ENCODE measurements around the gene PDIA2. TPM values are rescaled to one million over a fixed set of nuclear protein-coding genes. Genes with fewer than 3 reads are reported as not detected.

The PDIA2 gene
- total and polyA plus RNA-seq, 10 of the 15 experiments (the other 5 are each of a cell fraction or from before 2014, with no cell fraction given): 0.11 to 0.36 TPM; not detected in 8

- POLR2A ChIA-PET: interaction anchor here (0.7 to 3.5 kb wide), 12 partner anchors 10 to 402 kb away, joined by 3 to 33 read pairs (median 4); partner anchors contain the start of gene MRPL28
- Histone ChIP-seq H3K4me3 (peak within 1 kb of the TSS; percentile 81), H3K9ac (ENCODE audit: control insufficient read depth, insufficient read depth, low read length) (peak within 1 kb of the TSS; percentile 83), H2AFZ (ENCODE audit: control insufficient read depth, low read depth, low read length) (peak within 1 kb of the TSS; percentile 99), H3K36me3 (ENCODE audit: control insufficient read depth in 2 of 2, insufficient read depth in 2 of 2, low read length in 1 of 2) (no peaks in the 10 kb centered on the region), H3K4me1 (ENCODE audit: control insufficient read depth, insufficient read depth, low read length) (peaks cover 2% of the 10 kb centered on the region; the same call in 1 of the 2 replicates), H4K20me1 (ENCODE audit: control insufficient read depth, insufficient read depth) (no peaks in the 10 kb centered on the region), H3K9me3 (replicated peaks; ENCODE audit: control insufficient read depth, insufficient read depth, low read length) (no peaks in the 10 kb centered on the region), H3K79me2 (ENCODE audit: control insufficient read depth, insufficient read depth, low read length) (peaks cover 5% of the 10 kb centered on the region), H3K4me2 (ENCODE audit: control insufficient read depth, insufficient read depth) (peak within 1 kb of the TSS; percentile 99), H3K27me3 (replicated peaks in 1 of 2; ENCODE audit: control insufficient read depth in 2 of 2, insufficient read depth in 2 of 2, low read length in 1 of 2) (no peaks in the 10 kb centered on the region), H3K27ac (ENCODE audit: control insufficient read depth, insufficient read depth) (peak within 1 kb of the TSS; percentile 84)
- DNase-seq (ENCODE audit: low read depth, low spot score): peak; percentile 77
- WGBS (ENCODE audit: insufficient coverage, insufficient replicate concordance, low lambda C conversion rate, missing lambda C conversion rate): 1% methylated on average over 63 of the region's 85 CpGs
- peak; percentile 75 for FAIRE-seq
- no TSS peak for BruUV-seq (replicated peaks)
- ATAC-seq: peak; percentile 96
- SMC1A ChIA-PET (ENCODE audit: uncharacterized antibody, unreplicated experiment): interaction anchor here (0.7 to 1.5 kb wide), 9 partner anchors 15 to 118 kb away, joined by 3 to 6 read pairs (median 4); partner anchors contain the start of gene AXIN1
- RAD21 ChIA-PET (ENCODE audit: unreplicated experiment): interaction anchor here (0.7 to 2.5 kb wide), 8 partner anchors 8 to 167 kb away, joined by 3 to 28 read pairs (median 4); partner anchors contain the start of genes AXIN1 and DECR2
- CTCF ChIA-PET: interaction anchor here (0.8 to 1.8 kb wide), 9 partner anchors 9 to 157 kb away, joined by 3 to 10 read pairs (median 4); partner anchors contain the start of gene MPG
- in situ Hi-C loops (cut with MboI): loop anchor here (5.0 kb wide), 1 partner anchor 113 kb away; no protein-coding TSS in a partner anchor
- intact Hi-C loops (cut with micrococcal nuclease; ENCODE audit: unreplicated experiment): loop anchor here (2.0 kb wide), 2 partner anchors 18 to 114 kb away; no protein-coding TSS in a partner anchor
- TF ChIP-seq PBX3 (IDR thresholded peaks at IDR 0.05; ENCODE audit: insufficient replicate concordance, low read depth, low read length) (peak; percentile 38), RAD51 (IDR thresholded peaks at IDR 0.05) (no peak), NFXL1 (IDR thresholded peaks at IDR 0.05; ENCODE audit: borderline replicate concordance) (no peak), GATAD2B (conservative IDR thresholded peaks at IDR 0.05; ENCODE audit: low read depth) (peak; percentile 91), KAT2A (conservative IDR thresholded peaks at IDR 0.05; ENCODE audit: control insufficient read depth, low read depth, low read length) (no peak), FOXK2 (IDR thresholded peaks at IDR 0.05) (peak; percentile 68), CHD1 (IDR thresholded peaks at IDR 0.05; ENCODE audit: low read depth, low read length) (no peak), SUZ12 (IDR thresholded peaks at IDR 0.05; ENCODE audit: unreplicated experiment) (no peak), SIX5 (IDR thresholded peaks at IDR 0.05; ENCODE audit: low read depth, low read length, severe bottlenecking) (peak; percentile 17)
- TF ChIP-seq, protein P1, sequence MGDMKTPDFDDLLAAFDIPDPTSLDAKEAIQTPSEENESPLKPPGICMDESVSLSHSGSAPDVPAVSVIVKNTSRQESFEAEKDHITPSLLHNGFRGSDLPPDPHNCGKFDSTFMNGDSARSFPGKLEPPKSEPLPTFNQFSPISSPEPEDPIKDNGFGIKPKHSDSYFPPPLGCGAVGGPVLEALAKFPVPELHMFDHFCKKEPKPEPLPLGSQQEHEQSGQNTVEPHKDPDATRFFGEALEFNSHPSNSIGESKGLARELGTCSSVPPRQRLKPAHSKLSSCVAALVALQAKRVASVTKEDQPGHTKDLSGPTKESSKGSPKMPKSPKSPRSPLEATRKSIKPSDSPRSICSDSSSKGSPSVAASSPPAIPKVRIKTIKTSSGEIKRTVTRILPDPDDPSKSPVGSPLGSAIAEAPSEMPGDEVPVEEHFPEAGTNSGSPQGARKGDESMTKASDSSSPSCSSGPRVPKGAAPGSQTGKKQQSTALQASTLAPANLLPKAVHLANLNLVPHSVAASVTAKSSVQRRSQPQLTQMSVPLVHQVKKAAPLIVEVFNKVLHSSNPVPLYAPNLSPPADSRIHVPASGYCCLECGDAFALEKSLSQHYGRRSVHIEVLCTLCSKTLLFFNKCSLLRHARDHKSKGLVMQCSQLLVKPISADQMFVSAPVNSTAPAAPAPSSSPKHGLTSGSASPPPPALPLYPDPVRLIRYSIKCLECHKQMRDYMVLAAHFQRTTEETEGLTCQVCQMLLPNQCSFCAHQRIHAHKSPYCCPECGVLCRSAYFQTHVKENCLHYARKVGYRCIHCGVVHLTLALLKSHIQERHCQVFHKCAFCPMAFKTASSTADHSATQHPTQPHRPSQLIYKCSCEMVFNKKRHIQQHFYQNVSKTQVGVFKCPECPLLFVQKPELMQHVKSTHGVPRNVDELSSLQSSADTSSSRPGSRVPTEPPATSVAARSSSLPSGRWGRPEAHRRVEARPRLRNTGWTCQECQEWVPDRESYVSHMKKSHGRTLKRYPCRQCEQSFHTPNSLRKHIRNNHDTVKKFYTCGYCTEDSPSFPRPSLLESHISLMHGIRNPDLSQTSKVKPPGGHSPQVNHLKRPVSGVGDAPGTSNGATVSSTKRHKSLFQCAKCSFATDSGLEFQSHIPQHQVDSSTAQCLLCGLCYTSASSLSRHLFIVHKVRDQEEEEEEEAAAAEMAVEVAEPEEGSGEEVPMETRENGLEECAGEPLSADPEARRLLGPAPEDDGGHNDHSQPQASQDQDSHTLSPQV (IDR thresholded peaks at IDR 0.05): peak; percentile 85
- TF ChIP-seq, protein P2, sequence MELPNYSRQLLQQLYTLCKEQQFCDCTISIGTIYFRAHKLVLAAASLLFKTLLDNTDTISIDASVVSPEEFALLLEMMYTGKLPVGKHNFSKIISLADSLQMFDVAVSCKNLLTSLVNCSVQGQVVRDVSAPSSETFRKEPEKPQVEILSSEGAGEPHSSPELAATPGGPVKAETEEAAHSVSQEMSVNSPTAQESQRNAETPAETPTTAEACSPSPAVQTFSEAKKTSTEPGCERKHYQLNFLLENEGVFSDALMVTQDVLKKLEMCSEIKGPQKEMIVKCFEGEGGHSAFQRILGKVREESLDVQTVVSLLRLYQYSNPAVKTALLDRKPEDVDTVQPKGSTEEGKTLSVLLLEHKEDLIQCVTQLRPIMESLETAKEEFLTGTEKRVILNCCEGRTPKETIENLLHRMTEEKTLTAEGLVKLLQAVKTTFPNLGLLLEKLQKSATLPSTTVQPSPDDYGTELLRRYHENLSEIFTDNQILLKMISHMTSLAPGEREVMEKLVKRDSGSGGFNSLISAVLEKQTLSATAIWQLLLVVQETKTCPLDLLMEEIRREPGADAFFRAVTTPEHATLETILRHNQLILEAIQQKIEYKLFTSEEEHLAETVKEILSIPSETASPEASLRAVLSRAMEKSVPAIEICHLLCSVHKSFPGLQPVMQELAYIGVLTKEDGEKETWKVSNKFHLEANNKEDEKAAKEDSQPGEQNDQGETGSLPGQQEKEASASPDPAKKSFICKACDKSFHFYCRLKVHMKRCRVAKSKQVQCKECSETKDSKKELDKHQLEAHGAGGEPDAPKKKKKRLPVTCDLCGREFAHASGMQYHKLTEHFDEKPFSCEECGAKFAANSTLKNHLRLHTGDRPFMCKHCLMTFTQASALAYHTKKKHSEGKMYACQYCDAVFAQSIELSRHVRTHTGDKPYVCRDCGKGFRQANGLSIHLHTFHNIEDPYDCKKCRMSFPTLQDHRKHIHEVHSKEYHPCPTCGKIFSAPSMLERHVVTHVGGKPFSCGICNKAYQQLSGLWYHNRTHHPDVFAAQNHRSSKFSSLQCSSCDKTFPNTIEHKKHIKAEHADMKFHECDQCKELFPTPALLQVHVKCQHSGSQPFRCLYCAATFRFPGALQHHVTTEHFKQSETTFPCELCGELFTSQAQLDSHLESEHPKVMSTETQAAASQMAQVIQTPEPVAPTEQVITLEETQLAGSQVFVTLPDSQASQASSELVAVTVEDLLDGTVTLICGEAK (IDR thresholded peaks at IDR 0.05; ENCODE audit: borderline replicate concordance): peak; percentile 76; the same call in 1 of the 2 replicates
Measured at GRCh38 chr16:234468-235305, 48.3 kb upstream of the PDIA2 start, which contains the start of gene FAM234A. Gene FAM234A (plus strand): TSS chr16:234821. CDS start chr16:254414, 19,593 bp downstream.
